Right cardiac atrium (tissue), 5 donors: ENCODE measurements around the gene KLHL5. TPM values are rescaled to one million over a fixed set of nuclear protein-coding genes. Genes with fewer than 3 reads are reported as not detected.
"Not testable (repeated sequence)": the region's sequence is repeated elsewhere in the genome, so short reads cannot be mapped to it uniquely, and the experiment has no call there.

Experiments used
- ATAC-seq, 2 donors: fragments of 200-7000 bp; cut with Tn5 transposase; one replicate each; pipeline versions ENCODE4 v1.8.0 to v1.9.1; 2020; ENCODE audit warnings: moderate library complexity in 2 of 2, mild to moderate bottlenecking in 1 of 2
- DNase-seq, 3 donors: peaks; one replicate each; pipeline ENCODE4 v3.0.0-alpha.2; 2020
- H3K27ac ChIP-seq: one replicate; pipeline ENCODE4 v1.5.1; 2013; ENCODE audit warnings: mild to moderate bottlenecking, low read length, control low read depth, moderate library complexity
- H3K27me3 ChIP-seq: one replicate; pipeline ENCODE4 v1.6.1; 2013; ENCODE audit not compliant: control insufficient read depth, insufficient read depth
- H3K4me1 ChIP-seq: one replicate; pipeline ENCODE4 v1.6.1; 2013; ENCODE audit warnings: low read length; ENCODE audit not compliant: control insufficient read depth, insufficient read depth
- H3K4me3 ChIP-seq: one replicate; pipeline ENCODE4 v1.5.1; 2013; ENCODE audit warnings: low read length, control low read depth
- H3K9me3 ChIP-seq: one replicate; pipeline ENCODE4 v1.6.1; 2013; ENCODE audit warnings: low read length; ENCODE audit not compliant: control insufficient read depth
- WGBS: extraction: QIAGEN DNeasy Blood & Tissue Kit; methylation state at CpG from one replicate; pipeline ENCODE4 v1.1.7; 2013; 5-methylcytosine and 5-hydroxymethylcytosine counted together
- intact Hi-C, 4 donors: fragments of 100-400 bp; cut with DNase I; formaldehyde crosslinking; loops; one replicate each; pipeline versions ENCODE4 v1.11.0 to v1.14.0; 2022 to 2023
- polyA plus RNA-seq: library from polyadenylated mRNA; stranded (reverse); fragments of 200-250 nt; gene quantifications from one replicate; pipeline ENCODE4 v1.2.3, GENCODE V29; 2013
- total RNA-seq, 4 donors: library from RNA; stranded (reverse); fragmentation: NEBNext Ultra II Directional; extraction: Animal tissue kit (Norgen Biotek cat#: 25700); gene quantifications; one replicate each; pipeline ENCODE4 v1.2.1, GENCODE V29; 2021
- donor health status: healthy with polysubstance abuse.
- donor health status: DM: no; HTN: yes; CAD: no.
- donor health status: DM: no; HTN: no; CAD: no.
- donor health status: DM: no; HTN: yes; CAD: no; lungs with severe emphysema.
- donor health status: DM: yes; HTN: yes; CAD: no.

The KLHL5 gene
- total and polyA plus RNA-seq, 5 donors, result 5.8 to 17.0 (median 14.3) TPM

DNA sequence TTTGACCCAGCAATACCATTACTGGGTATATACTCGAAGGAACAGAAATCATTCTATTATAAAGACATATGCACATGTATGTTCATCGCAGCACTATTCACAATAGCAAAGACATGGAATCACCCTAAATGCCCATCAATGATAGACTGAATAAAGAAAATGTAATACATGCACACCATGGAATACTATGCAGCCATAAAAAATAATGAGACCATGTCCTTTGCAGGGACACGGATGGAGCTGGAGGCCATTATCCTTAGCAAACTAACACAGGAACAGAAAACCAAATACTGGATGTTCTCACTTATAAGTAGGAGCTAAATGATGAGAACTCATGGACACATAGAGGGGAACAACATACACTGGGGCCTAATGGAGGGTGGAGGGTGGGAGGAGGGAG, 76.2 kb downstream of the KLHL5 start:
- WGBS, result 83% methylated on average over 3 of the region's 3 CpGs
- not testable (repeated sequence) for ATAC-seq, H3K4me3 ChIP-seq, H3K27ac ChIP-seq, H3K4me1 ChIP-seq, H3K27me3 ChIP-seq, H3K9me3 ChIP-seq, DNase-seq
- intact Hi-C loops, result loop anchor here in 3 of 4 donors (5.0 to 10.0 kb wide), 4 partner anchors 231 to 383 kb away; no protein-coding TSS in a partner anchor

DNA sequence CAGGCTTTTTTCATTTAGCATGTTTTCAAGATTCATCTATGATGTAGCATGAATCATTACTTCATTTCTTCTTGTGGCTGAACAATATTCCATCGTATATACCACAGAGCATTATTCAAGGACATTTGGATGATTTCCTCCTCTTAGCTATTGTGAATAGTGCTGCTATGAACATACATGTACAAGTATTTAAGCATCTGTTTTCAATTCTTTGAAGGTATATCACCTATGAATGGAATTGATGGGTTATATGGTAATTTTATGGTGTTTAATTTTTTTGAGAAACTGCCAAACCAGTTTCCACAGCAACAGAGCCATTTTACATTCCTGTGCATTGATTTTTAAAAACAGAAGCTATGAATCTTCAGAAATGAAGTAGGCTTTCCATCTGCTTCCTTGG, 84.2 kb downstream of the KLHL5 start:
- Histone ChIP-seq H3K4me1 (no peaks in the 10 kb centered on the region), H3K27me3 (no peaks in the 10 kb centered on the region), H3K4me3 (no peak overlapping the region), H3K9me3 (no peaks in the 10 kb centered on the region), H3K27ac (no peak overlapping the region)
- no peak for DNase-seq
- intact Hi-C loops, result no loop called here
- WGBS, result 83% methylated on average over 1 of the region's 1 CpG
- ATAC-seq, result no peak

GRCh38 chr4:39154009-39154408, 92.0 kb downstream of the KLHL5 start:
- DNase-seq, result no peak
- 95% methylated on average over 4 of the region's 4 CpGs for WGBS
- ATAC-seq, result no peak
- H3K4me3 ChIP-seq, result no peak overlapping the region
- H3K4me1 ChIP-seq, result no peaks in the 10 kb centered on the region
- H3K9me3 ChIP-seq, result no peaks in the 10 kb centered on the region
- H3K27me3 ChIP-seq, result no peaks in the 10 kb centered on the region
- H3K27ac ChIP-seq, result no peak overlapping the region
- intact Hi-C loops, result no loop called here

DNA sequence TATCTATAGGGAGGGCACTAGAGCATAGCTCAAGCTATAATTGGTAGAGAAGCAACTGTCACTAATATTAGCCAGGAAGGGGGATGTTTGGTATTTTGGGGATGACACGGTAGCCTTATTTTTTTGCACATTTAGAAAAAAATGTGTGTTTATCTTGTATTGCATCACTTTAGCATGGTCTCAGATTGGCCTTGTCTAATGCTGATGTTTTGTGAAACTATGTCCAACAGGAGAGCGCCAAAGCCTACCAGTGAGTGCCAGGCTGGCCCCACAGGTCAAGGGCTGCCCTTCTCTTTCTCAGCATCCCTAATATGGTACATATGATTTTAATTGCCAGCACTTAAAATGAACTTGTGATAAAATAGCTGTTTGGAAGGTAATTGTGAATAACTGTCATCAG, 95.5 kb downstream of the KLHL5 start:
- Histone ChIP-seq H3K27ac (no peak overlapping the region), H3K9me3 (no peaks in the 10 kb centered on the region), H3K4me3 (no peak overlapping the region), H3K27me3 (no peaks in the 10 kb centered on the region), H3K4me1 (no peaks in the 10 kb centered on the region)
- intact Hi-C loops, result no loop called here
- DNase-seq (no peak), ATAC-seq (no peak)
- 84% methylated on average over 2 of the region's 2 CpGs for WGBS

GRCh38 chr4:39166177-39166576, 104.1 kb downstream of the KLHL5 start:
- 54% methylated on average over 3 of the region's 3 CpGs for WGBS
- ATAC-seq (no peak), DNase-seq (no peak)
- Histone ChIP-seq H3K4me1 (no peaks in the 10 kb centered on the region), H3K27ac (no peak overlapping the region), H3K4me3 (no peak overlapping the region), H3K9me3 (no peaks in the 10 kb centered on the region), H3K27me3 (no peaks in the 10 kb centered on the region)
- intact Hi-C loops, result no loop called here

DNA sequence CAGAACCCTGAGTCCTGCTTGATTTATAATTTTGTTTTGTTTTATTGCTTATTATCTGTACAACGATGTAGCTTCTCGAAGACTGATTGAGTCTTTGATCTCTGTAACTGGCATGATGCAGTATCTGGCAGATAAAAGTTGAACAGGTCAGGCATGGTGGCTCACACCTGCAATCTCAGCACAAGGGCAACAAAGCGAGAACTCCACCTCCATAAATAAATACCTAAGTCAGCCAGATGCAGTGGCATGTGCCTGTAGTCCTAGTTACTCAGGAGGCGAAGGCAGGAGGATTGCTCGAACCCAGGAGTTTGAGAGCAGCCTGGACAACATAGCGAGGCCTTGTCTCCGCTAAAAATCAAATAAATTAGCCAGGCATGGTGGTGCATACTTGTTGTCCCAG, 104.6 kb downstream of the KLHL5 start:
- intact Hi-C loops, result no loop called here

DNA sequence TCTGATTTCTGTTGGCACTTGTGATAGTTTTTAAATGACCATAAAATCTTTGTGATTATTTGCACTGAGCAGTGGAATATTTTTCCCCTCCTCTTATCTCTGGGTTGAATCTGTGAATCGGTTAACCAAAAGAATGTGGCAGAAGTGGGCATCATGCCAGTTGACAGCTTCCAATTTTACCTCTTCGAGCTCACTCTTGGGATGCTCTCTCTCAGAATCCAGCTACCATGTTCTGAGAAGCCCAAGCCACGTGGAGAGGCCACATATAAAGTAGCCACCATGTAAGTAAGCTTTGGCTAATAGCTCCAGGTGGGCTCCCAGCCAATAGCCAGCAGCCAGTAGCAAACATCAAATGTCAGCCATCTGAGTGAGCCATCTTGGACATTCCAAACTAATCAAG, 107.4 kb downstream of the KLHL5 start:
- intact Hi-C loops, result no loop called here
- 55% methylated on average over 3 of the region's 3 CpGs for WGBS
- DNase-seq (no peak), ATAC-seq (no peak)
- Histone ChIP-seq H3K27me3 (no peaks in the 10 kb centered on the region), H3K4me3 (no peak overlapping the region), H3K4me1 (no peaks in the 10 kb centered on the region), H3K27ac (no peak overlapping the region), H3K9me3 (no peaks in the 10 kb centered on the region)

More for the DNA sequence above, 104.6 kb downstream of the KLHL5 start:
- H3K9me3 ChIP-seq, result no peaks in the 10 kb centered on the region
- no peaks in the 10 kb centered on the region for H3K4me1 ChIP-seq
- no peak for DNase-seq
- ATAC-seq, result no peak
- WGBS, result 92% methylated on average over 7 of the region's 7 CpGs
- no peak overlapping the region for H3K4me3 ChIP-seq
- H3K27ac ChIP-seq, result no peak overlapping the region
- H3K27me3 ChIP-seq, result no peaks in the 10 kb centered on the region

GRCh38 chr4:39170301-39170700, 108.3 kb downstream of the KLHL5 start:
- intact Hi-C loops, result no loop called here
- Histone ChIP-seq H3K4me3 (no peak overlapping the region), H3K4me1 (no peaks in the 10 kb centered on the region), H3K27ac (no peak overlapping the region), H3K9me3 (no peaks in the 10 kb centered on the region), H3K27me3 (no peaks in the 10 kb centered on the region)
- DNase-seq (no peak), ATAC-seq (no peak)
- WGBS, result 90% methylated on average over 12 of the region's 12 CpGs

Other genes starting within 250 kb of the KLHL5 start
- 1 to 10 TPM; 1.6 to 3.3 (median 2.5) TPM for gene TLR6, start 205.4 kb upstream of the KLHL5 start, total RNA-seq
- 0.20 TPM for gene TLR6, start 205.4 kb upstream of the KLHL5 start, polyA plus RNA-seq
- gene FAM114A1, start 194.4 kb upstream of the KLHL5 start, total RNA-seq, result 10 to 100 TPM; 23.7 to 48.2 (median 38.4) TPM
- gene FAM114A1, start 194.4 kb upstream of the KLHL5 start, polyA plus RNA-seq, result 13.9 TPM
- gene TMEM156, start 29.8 kb upstream of the KLHL5 start, total RNA-seq, result under 1 TPM in 1 of 4 donors, not detected in 3; 0.12 TPM
- 0.14 TPM for gene TMEM156, start 29.8 kb upstream of the KLHL5 start, polyA plus RNA-seq
- gene WDR19, start 120.3 kb downstream of the KLHL5 start, total RNA-seq, result 10 to 100 TPM; 10.9 to 18.0 (median 13.6) TPM
- gene WDR19, start 120.3 kb downstream of the KLHL5 start, polyA plus RNA-seq, result 9.6 TPM